Trophoblast cell (in vitro differentiated cells and primary cell): ENCODE measurements around the gene HNRNPA2B1.

Experiments used
- DNase-seq, 2 donors: peaks; one replicate each; pipeline ENCODE4 v3.0.0-alpha.2; 2016
- H2AFZ ChIP-seq: 2 replicates; pipeline ENCODE4 v1.6.1; 2013; ENCODE audit warnings: low read length, moderate library complexity, mild to moderate bottlenecking; ENCODE audit not compliant: insufficient read depth, poor library complexity
- H2AK5ac ChIP-seq: 2 replicates; pipeline ENCODE4 v1.6.1; 2013; ENCODE audit warnings: mild to moderate bottlenecking, low read length
- H2BK120ac ChIP-seq: 2 replicates; pipeline ENCODE4 v1.6.1; 2013; ENCODE audit warnings: low read length, mild to moderate bottlenecking, moderate library complexity; ENCODE audit not compliant: insufficient read depth, poor library complexity
- H2BK12ac ChIP-seq: 2 replicates; pipeline ENCODE4 v1.6.1; 2013; ENCODE audit warnings: mild to moderate bottlenecking, low read length, moderate library complexity
- H2BK5ac ChIP-seq: 2 replicates; pipeline ENCODE4 v1.6.1; 2013; ENCODE audit warnings: low read length, low read depth, moderate library complexity, mild to moderate bottlenecking; ENCODE audit not compliant: poor library complexity
- H3K14ac ChIP-seq: 2 replicates; pipeline ENCODE4 v1.6.1; 2013; ENCODE audit warnings: mild to moderate bottlenecking, low read length
- H3K18ac ChIP-seq: 2 replicates; pipeline ENCODE4 v1.6.1; 2013; ENCODE audit warnings: mild to moderate bottlenecking, low read length
- H3K23ac ChIP-seq: 2 replicates; pipeline ENCODE4 v1.6.1; 2013; ENCODE audit warnings: low read length
- H3K27ac ChIP-seq: 2 replicates; pipeline ENCODE4 v1.5.1; 2013; ENCODE audit warnings: low read depth, mild to moderate bottlenecking, inconsistent platforms, low read length, moderate library complexity
- H3K27me3 ChIP-seq: 2 replicates; pipeline ENCODE4 v1.6.1; 2013; ENCODE audit warnings: inconsistent platforms, mild to moderate bottlenecking, low read length, moderate library complexity; ENCODE audit not compliant: insufficient read depth
- H3K36me3 ChIP-seq, 2 experiments: 1 replicate in 1 of 2; 2 replicates in 1 of 2; pipeline ENCODE4 v1.6.1; 2013; ENCODE audit warnings: low read length in 2 of 2, mild to moderate bottlenecking in 2 of 2, moderate library complexity in 1 of 2; ENCODE audit not compliant: insufficient read depth in 2 of 2, control insufficient read depth in 1 of 2
- H3K4ac ChIP-seq: 2 replicates; pipeline ENCODE4 v1.6.1; 2013; ENCODE audit warnings: low read depth, mild to moderate bottlenecking, low read length, moderate library complexity
- H3K4me1 ChIP-seq, 2 experiments: 1 replicate in 1 of 2; 2 replicates in 1 of 2; pipeline ENCODE4 v1.6.1; 2013; ENCODE audit warnings: low read length in 2 of 2, mild to moderate bottlenecking in 2 of 2, moderate library complexity in 1 of 2; ENCODE audit not compliant: insufficient read depth in 2 of 2, control insufficient read depth in 1 of 2
- H3K4me2 ChIP-seq: 2 replicates; pipeline ENCODE4 v1.6.1; 2013; ENCODE audit warnings: inconsistent platforms, mild to moderate bottlenecking, low read length, moderate library complexity
- H3K4me3 ChIP-seq: 2 replicates; pipeline ENCODE4 v1.5.1; 2013; ENCODE audit warnings: mild to moderate bottlenecking, low read depth, low read length, inconsistent platforms
- H3K79me1 ChIP-seq: one replicate; pipeline ENCODE4 v1.6.1; 2013; ENCODE audit warnings: low read length
- H3K79me2 ChIP-seq: 2 replicates; pipeline ENCODE4 v1.6.1; 2013; ENCODE audit warnings: low read length, mild to moderate bottlenecking; ENCODE audit not compliant: control insufficient read depth, insufficient read depth, poor library complexity
- H3K9ac ChIP-seq: 2 replicates; pipeline ENCODE4 v1.6.1; 2013; ENCODE audit warnings: mild to moderate bottlenecking, low read length
- H3K9me3 ChIP-seq: 2 replicates; pipeline ENCODE4 v1.6.1; 2013; ENCODE audit warnings: low read depth, mild to moderate bottlenecking, control low read depth, inconsistent platforms, low read length; ENCODE audit not compliant: insufficient read depth
- H4K12ac ChIP-seq: 2 replicates; pipeline ENCODE4 v1.6.1; 2013; ENCODE audit warnings: low read depth, mild to moderate bottlenecking, low read length, moderate library complexity
- H4K8ac ChIP-seq: 2 replicates; pipeline ENCODE4 v1.6.1; 2013; ENCODE audit warnings: low read depth, mild to moderate bottlenecking, low read length, moderate library complexity
- H4K91ac ChIP-seq: one replicate; pipeline ENCODE4 v1.6.1; 2013; ENCODE audit warnings: low read depth, mild to moderate bottlenecking, low read length, moderate library complexity
- WGBS: extraction: QIAGEN DNeasy Blood & Tissue Kit; methylation state at CpG from one replicate; pipeline ENCODE4 v1.1.7; 2013; ENCODE audit warnings: missing lambda C conversion rate; ENCODE audit not compliant: insufficient read length, insufficient coverage; ENCODE audit errors: extremely low coverage; 5-methylcytosine and 5-hydroxymethylcytosine counted together

The HNRNPA2B1 gene

DNA sequence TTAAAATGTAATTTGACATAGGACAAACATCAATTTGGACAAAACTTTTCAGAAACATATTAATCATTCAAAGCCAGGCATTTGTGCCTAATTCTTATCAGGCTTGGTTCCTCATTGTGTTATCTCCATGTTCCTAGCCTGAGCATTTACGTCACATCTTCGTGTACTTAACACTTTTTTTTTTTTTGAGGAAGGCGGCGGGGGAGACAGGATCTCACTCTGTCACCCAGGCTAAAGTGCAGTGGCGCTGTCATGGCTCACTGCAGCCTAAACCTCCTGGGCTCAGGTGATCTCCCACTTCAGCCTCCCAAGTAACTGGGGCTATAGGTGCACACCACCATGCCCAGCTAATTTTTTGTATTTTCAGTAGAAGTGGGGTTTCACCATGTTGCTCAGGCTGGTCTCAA lies 19.8 kb downstream of the HNRNPA2B1 start:
- no peak overlapping the region for H2AK5ac ChIP-seq
- no CpG with 5 or more reads among the region's 5 CpGs for WGBS
- H2AFZ ChIP-seq, result no peak overlapping the region
- DNase-seq, result no peak
- H2BK12ac ChIP-seq, result no peak overlapping the region
- H3K9me3 ChIP-seq, result no peaks in the 10 kb centered on the region
- H3K4me1 ChIP-seq, result no peaks in the 10 kb centered on the region
- no peaks in the 10 kb centered on the region for H3K79me1 ChIP-seq
- peaks cover 2 to 9% of the 10 kb centered on the region in 2 experiments for H3K36me3 ChIP-seq
- H3K14ac ChIP-seq, result no peak overlapping the region
- no peak overlapping the region for H3K27ac ChIP-seq
- no peak overlapping the region for H3K9ac ChIP-seq
- no peaks in the 10 kb centered on the region for H3K79me2 ChIP-seq
- no peaks in the 10 kb centered on the region for H3K27me3 ChIP-seq
- no peak overlapping the region for H3K4me3 ChIP-seq
- H3K4ac ChIP-seq, result no peak overlapping the region
- H3K4me2 ChIP-seq, result no peak overlapping the region
- no peak overlapping the region for H3K23ac ChIP-seq
- H2BK5ac ChIP-seq, result no peak overlapping the region
- H3K18ac ChIP-seq, result no peak overlapping the region
- H2BK120ac ChIP-seq, result no peak overlapping the region
- H4K12ac ChIP-seq, result no peak overlapping the region
- H4K8ac ChIP-seq, result no peak overlapping the region
- no peak overlapping the region for H4K91ac ChIP-seq

DNA sequence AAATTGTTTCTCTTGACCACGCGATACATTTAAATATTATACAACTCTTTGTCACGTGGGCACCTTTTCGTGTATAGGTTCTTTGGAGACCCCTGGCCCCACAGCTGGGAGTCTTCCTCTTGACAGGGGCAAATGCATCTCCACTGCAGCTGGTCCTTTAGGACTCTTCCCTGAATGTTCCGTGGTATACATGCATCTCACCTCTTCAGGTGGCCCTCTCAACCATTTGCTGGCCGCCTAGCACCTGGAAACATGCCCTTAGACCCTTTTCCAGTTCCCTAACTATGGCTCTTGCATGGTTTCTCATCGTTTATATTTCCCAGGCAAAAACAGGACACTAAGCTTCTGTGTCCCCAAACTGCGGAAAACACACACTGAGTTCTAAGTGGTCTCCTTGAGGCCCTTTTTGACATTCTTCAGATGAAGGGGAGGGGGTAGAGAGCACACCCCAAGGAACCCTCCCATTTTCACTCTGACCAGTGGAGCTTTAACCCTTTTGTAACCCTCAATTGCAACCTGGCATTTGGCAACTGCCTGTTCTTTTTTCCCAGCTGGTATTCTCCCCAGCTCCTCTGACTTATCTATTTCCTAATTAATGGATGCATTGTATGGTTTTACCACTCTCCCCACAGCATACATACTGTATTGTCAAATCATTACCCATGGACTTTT lies 20.6 kb downstream of the HNRNPA2B1 start:
- H3K27ac ChIP-seq, result no peak overlapping the region
- no peak overlapping the region for H4K12ac ChIP-seq
- peaks cover 4 to 7% of the 10 kb centered on the region in 2 experiments for H3K36me3 ChIP-seq
- no peaks in the 10 kb centered on the region for H3K4me1 ChIP-seq
- no peak overlapping the region for H2BK12ac ChIP-seq
- H3K23ac ChIP-seq, result no peak overlapping the region
- H3K9ac ChIP-seq, result no peak overlapping the region
- H2BK5ac ChIP-seq, result no peak overlapping the region
- no peak overlapping the region for H4K8ac ChIP-seq
- no peaks in the 10 kb centered on the region for H3K9me3 ChIP-seq
- H3K4me2 ChIP-seq, result no peak overlapping the region
- no peak overlapping the region for H3K4ac ChIP-seq
- no peak overlapping the region for H3K4me3 ChIP-seq
- no peaks in the 10 kb centered on the region for H3K79me1 ChIP-seq
- H3K27me3 ChIP-seq, result no peaks in the 10 kb centered on the region
- no peak overlapping the region for H3K14ac ChIP-seq
- H2BK120ac ChIP-seq, result no peak overlapping the region
- no peak overlapping the region for H2AK5ac ChIP-seq
- H2AFZ ChIP-seq, result no peak overlapping the region
- H4K91ac ChIP-seq, result no peak overlapping the region
- no peak for DNase-seq
- no peak overlapping the region for H3K18ac ChIP-seq
- WGBS, result no CpG with 5 or more reads among the region's 8 CpGs
- H3K79me2 ChIP-seq, result no peaks in the 10 kb centered on the region

DNA sequence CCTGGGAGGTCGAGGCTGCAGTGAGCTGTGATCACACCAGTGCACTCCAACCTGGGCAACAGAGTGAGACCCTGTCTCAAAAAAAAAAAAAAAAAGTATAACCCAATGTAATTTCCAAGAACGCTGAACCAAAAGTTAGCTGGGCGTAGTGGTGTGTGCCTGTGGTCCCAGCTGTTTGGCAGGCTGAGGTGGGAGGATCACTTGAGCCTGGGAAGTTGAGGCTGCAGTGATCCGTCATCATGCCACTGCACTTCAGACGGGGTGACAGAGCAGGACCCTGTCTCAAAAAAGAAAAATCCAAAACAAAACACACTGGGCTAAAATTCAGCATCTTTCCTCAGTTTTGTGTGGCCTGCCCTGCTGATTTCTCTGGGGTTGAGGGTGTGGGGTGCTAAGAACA lies 21.1 kb downstream of the HNRNPA2B1 start:
- no peak overlapping the region for H2BK120ac ChIP-seq
- H4K8ac ChIP-seq, result no peak overlapping the region
- no peak overlapping the region for H3K4me2 ChIP-seq
- H2BK12ac ChIP-seq, result no peak overlapping the region
- H3K27me3 ChIP-seq, result no peaks in the 10 kb centered on the region
- no peak overlapping the region for H2AK5ac ChIP-seq
- H3K79me2 ChIP-seq, result no peaks in the 10 kb centered on the region
- no peak overlapping the region for H3K9ac ChIP-seq
- no peak overlapping the region for H4K12ac ChIP-seq
- H3K14ac ChIP-seq, result no peak overlapping the region
- H3K4me3 ChIP-seq, result no peak overlapping the region
- no peak overlapping the region for H2AFZ ChIP-seq
- no peaks in the 10 kb centered on the region for H3K79me1 ChIP-seq
- peaks cover 4 to 6% of the 10 kb centered on the region in 2 experiments for H3K36me3 ChIP-seq
- H3K4me1 ChIP-seq, result no peaks in the 10 kb centered on the region
- no peak overlapping the region for H4K91ac ChIP-seq
- no peak overlapping the region for H3K18ac ChIP-seq
- H3K23ac ChIP-seq, result no peak overlapping the region
- WGBS, result no CpG with 5 or more reads among the region's 5 CpGs
- no peak for DNase-seq
- H3K9me3 ChIP-seq, result no peaks in the 10 kb centered on the region
- no peak overlapping the region for H2BK5ac ChIP-seq
- H3K27ac ChIP-seq, result no peak overlapping the region
- no peak overlapping the region for H3K4ac ChIP-seq

DNA sequence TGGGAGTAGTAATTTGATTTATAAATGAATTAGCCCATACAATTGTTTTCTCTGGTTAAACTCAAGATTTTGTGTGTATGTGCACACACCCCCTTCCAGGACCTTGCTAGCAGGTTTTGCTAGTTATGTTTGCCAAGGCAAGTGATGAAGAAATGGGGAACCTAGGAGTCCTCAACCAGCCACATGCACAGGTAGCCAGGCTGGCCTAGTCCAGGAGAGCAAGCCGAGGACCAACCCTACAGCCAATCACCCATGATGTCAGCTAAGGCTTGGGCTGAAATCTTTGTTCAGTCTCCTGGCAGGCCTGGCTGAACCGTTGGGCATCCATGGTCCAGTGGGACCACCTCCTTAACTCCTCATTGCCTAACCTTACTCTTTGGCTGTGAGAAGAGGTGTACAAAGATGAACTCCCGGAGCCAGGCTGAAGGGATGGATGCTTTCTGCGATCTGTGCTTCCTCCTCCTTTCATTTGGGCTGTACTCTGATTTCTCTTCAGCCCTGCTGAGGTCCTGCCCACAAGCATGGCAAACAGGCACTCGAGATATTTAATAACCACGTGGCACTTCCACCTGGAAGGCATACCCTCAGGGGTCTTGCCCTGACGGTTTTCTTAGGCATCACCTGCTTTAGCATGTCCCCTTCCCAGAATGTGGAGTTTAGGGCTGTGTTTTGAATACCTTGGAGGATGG lies 22.1 kb downstream of the HNRNPA2B1 start:
- H3K14ac ChIP-seq, result no peak overlapping the region
- H3K27me3 ChIP-seq, result no peaks in the 10 kb centered on the region
- H3K9ac ChIP-seq, result no peak overlapping the region
- H2BK120ac ChIP-seq, result no peak overlapping the region
- H3K23ac ChIP-seq, result no peak overlapping the region
- no peaks in the 10 kb centered on the region for H3K9me3 ChIP-seq
- no peak overlapping the region for H2BK12ac ChIP-seq
- WGBS, result no CpG with 5 or more reads among the region's 7 CpGs
- no peak overlapping the region for H2AK5ac ChIP-seq
- H3K18ac ChIP-seq, result no peak overlapping the region
- no peaks in the 10 kb centered on the region for H3K4me1 ChIP-seq
- no peak overlapping the region for H4K12ac ChIP-seq
- no peak overlapping the region for H3K4ac ChIP-seq
- H3K27ac ChIP-seq, result no peak overlapping the region
- H3K4me2 ChIP-seq, result no peak overlapping the region
- no peak overlapping the region for H4K91ac ChIP-seq
- no peak for DNase-seq
- no peaks in the 10 kb centered on the region for H3K79me1 ChIP-seq
- no peak overlapping the region for H3K4me3 ChIP-seq
- peaks cover 4 to 6% of the 10 kb centered on the region in 2 experiments for H3K36me3 ChIP-seq
- no peak overlapping the region for H2AFZ ChIP-seq
- H4K8ac ChIP-seq, result no peak overlapping the region
- no peaks in the 10 kb centered on the region for H3K79me2 ChIP-seq
- H2BK5ac ChIP-seq, result no peak overlapping the region
